Epidermal melanocyte (primary cell): ENCODE results near the gene ALOXE3.

ENCODE experiments used
- DNase-seq: peaks from one replicate; pipeline ENCODE4 v3.0.0; 2011; ENCODE audit warnings: low spot score; ENCODE audit not compliant: insufficient read length

The ALOXE3 gene

GRCh38 chr17:8153957-8154607, 35.8 kb upstream of the ALOXE3 start:
- DNase-seq, result peak; percentile 79

GRCh38 chr17:8153525-8153956, 35.2 kb upstream of the ALOXE3 start:
- DNase-seq, result no peak

GRCh38 chr17:8153031-8153451, 34.7 kb upstream of the ALOXE3 start:
- DNase-seq, result no peak

GRCh38 chr17:8152112-8152775, 33.9 kb upstream of the ALOXE3 start, which contains the start of gene PER1:
PER1 (minus strand) TSS chr17:8152404; CDS start chr17:8150706, 1,698 bp downstream.
- peak; percentile 97 for DNase-seq

GRCh38 chr17:8151641-8152111, 33.4 kb upstream of the ALOXE3 start:
- no peak for DNase-seq

GRCh38 chr17:8151120-8151640, 32.9 kb upstream of the ALOXE3 start:
- peak; percentile 68 for DNase-seq

- no peak for DNase-seq
Observed at GRCh38 chr17:8150194-8151119, 32.1 kb upstream of the ALOXE3 start.

- DNase-seq, result no peak
Observed at GRCh38 chr17:8149419-8150193, 31.3 kb upstream of the ALOXE3 start.

- no peak for DNase-seq
Observed at GRCh38 chr17:8148560-8148959, 30.2 kb upstream of the ALOXE3 start.

GRCh38 chr17:8147805-8148404, 29.6 kb upstream of the ALOXE3 start:
- DNase-seq, result no peak

- DNase-seq, result no peak
Observed at GRCh38 chr17:8147141-8147804, 29.0 kb upstream of the ALOXE3 start.

GRCh38 chr17:8146381-8147140, 28.2 kb upstream of the ALOXE3 start:
- no peak for DNase-seq

GRCh38 chr17:8145811-8146210, 27.5 kb upstream of the ALOXE3 start:
- no peak for DNase-seq

GRCh38 chr17:8144401-8145231, 26.3 kb upstream of the ALOXE3 start:
- DNase-seq, result no peak

- no peak for DNase-seq
Observed at GRCh38 chr17:8143581-8144400, 25.5 kb upstream of the ALOXE3 start.

GRCh38 chr17:8142887-8143580, 24.7 kb upstream of the ALOXE3 start:
- DNase-seq, result no peak
